H1 (cell line): ENCODE results near the gene SPOCK1.

Experiments used
- CBX5 ChIP-seq: fragments of 300-800, 300-1000 bp; sonication (generic); IDR thresholded peaks from 2 replicates; pipeline ENCODE4 v1.7.1; 2016; ENCODE audit warnings: antibody characterized with exemption, low read length, low read depth
- CHD2 ChIP-seq: IDR thresholded peaks from 2 replicates; pipeline ENCODE4 v1.6.1; 2012; ENCODE audit warnings: low read length, improper control_type of control experiment
- CREB1 ChIP-seq: IDR thresholded peaks from 2 replicates; pipeline ENCODE4 v1.6.1; 2012; ENCODE audit warnings: inconsistent platforms
- CTCF ChIP-seq, 3 experiments: IDR thresholded peaks; 1 replicate in 2 of 3; 2 replicates in 1 of 3; pipeline versions ENCODE4 v1.5.1 to v1.6.1; 2011; ENCODE audit warnings: low read length in 3 of 3, mild to moderate bottlenecking in 3 of 3, inconsistent platforms in 2 of 3, low read depth in 1 of 3, moderate library complexity in 1 of 3; ENCODE audit not compliant: insufficient read depth in 1 of 3; ENCODE audit errors: control extremely low read depth in 1 of 3
- EP300 ChIP-seq, 2 experiments: IDR thresholded peaks; 1 replicate in 1 of 2; 2 replicates in 1 of 2; pipeline ENCODE4 v1.6.1; 2011 to 2012; ENCODE audit warnings: low read depth in 2 of 2, low read length in 2 of 2, mild to moderate bottlenecking in 2 of 2, borderline replicate concordance in 1 of 2, inconsistent platforms in 1 of 2, moderate library complexity in 1 of 2
- EZH2 ChIP-seq: fragments of 200-600 bp; sonication (generic); IDR thresholded peaks from 2 replicates; pipeline ENCODE4 v1.7.1; 2012; ENCODE audit warnings: low read depth, mild to moderate bottlenecking, moderate library complexity, low read length, inconsistent platforms; ENCODE audit not compliant: severe bottlenecking
- KDM1A ChIP-seq: fragments of 200-600, 300-600 bp; sonication (generic); IDR thresholded peaks from 2 replicates; pipeline ENCODE4 v1.7.1; 2016; ENCODE audit warnings: mild to moderate bottlenecking, low read length, borderline replicate concordance
- MAX ChIP-seq: IDR thresholded peaks from 2 replicates; pipeline ENCODE4 v1.6.1; 2012; ENCODE audit warnings: inconsistent platforms
- POLR2A ChIP-seq, 2 experiments: IDR thresholded peaks; 1 replicate in 1 of 2; 2 replicates in 1 of 2; pipeline ENCODE4 v1.6.1; 2011; ENCODE audit warnings: low read depth in 2 of 2, low read length in 2 of 2, mild to moderate bottlenecking in 2 of 2; ENCODE audit errors: control extremely low read depth in 1 of 2
- POU5F1 ChIP-seq: IDR thresholded peaks from 2 replicates; pipeline ENCODE4 v1.6.1; 2011; ENCODE audit warnings: low read depth, mild to moderate bottlenecking, low read length, moderate library complexity

GRCh38 chr5:137272831-137273230 is 226.3 kb downstream of the SPOCK1 start:
- TF ChIP-seq MAX = no peak
- no peak for TF ChIP-seq POLR2A (IDR thresholded peaks at IDR 0.05; ENCODE audit: control extremely low read depth in 1 of 2, low read depth in 2 of 2, low read length in 2 of 2)
- TF ChIP-seq CTCF (IDR thresholded peaks at IDR 0.05; ENCODE audit: control extremely low read depth in 1 of 3, insufficient read depth in 1 of 3, low read depth in 1 of 3, low read length in 3 of 3) = no peak
- no peak for TF ChIP-seq EP300 (IDR thresholded peaks at IDR 0.05; ENCODE audit: borderline replicate concordance in 1 of 2, low read depth in 2 of 2, low read length in 2 of 2)
- no peak for TF ChIP-seq CBX5
- no peak for TF ChIP-seq CREB1
- no peak for TF ChIP-seq EZH2
- TF ChIP-seq POU5F1 = no peak
- no peak for TF ChIP-seq CHD2
- TF ChIP-seq KDM1A = no peak
